Esophagus muscularis mucosa (tissue), 4 donors: Measurements from ENCODE around the gene FILIP1L.

ENCODE experiments used
- CTCF ChIP-seq, 3 experiments: fragments of 200-600 bp in 2 of 3; fragments of 450-650 bp in 1 of 3; sonication (generic) in 2 of 3; IDR thresholded peaks; one replicate each; pipeline ENCODE4 v1.5.1; 2017 to 2019; ENCODE audit warnings: antibody characterized with exemption in 3 of 3, mild to moderate bottlenecking in 2 of 3, moderate library complexity in 1 of 3
- EP300 ChIP-seq: sonication (generic); formaldehyde crosslinking; IDR thresholded peaks from one replicate; pipeline ENCODE4 v1.6.1; 2017; ENCODE audit warnings: antibody characterized with exemption
- POLR2A ChIP-seq: fragments of 450-650 bp; IDR thresholded peaks from one replicate; pipeline ENCODE4 v1.6.1; 2017; ENCODE audit warnings: antibody characterized with exemption, moderate library complexity, mild to moderate bottlenecking, low read depth
- POLR2AphosphoS5 ChIP-seq, 2 donors: sonication (generic); formaldehyde crosslinking; IDR thresholded peaks; one replicate each; pipeline ENCODE4 v1.6.1; 2017; ENCODE audit warnings: antibody characterized with exemption in 2 of 2

GRCh38 chr3:100151024-100151707 is 36.9 kb upstream of the FILIP1L start:
- TF ChIP-seq CTCF (IDR thresholded peaks at IDR 0.05), result no peak
- no peak for TF ChIP-seq POLR2AphosphoS5 (IDR thresholded peaks at IDR 0.05)
- TF ChIP-seq POLR2A, result no peak
- TF ChIP-seq EP300, result no peak
